DMS 273 (cell line): ENCODE data around the gene ADGRA1.
"Not testable (repeated sequence)": the region's sequence is repeated elsewhere in the genome, so short reads cannot be mapped to it uniquely, and the experiment has no call there.

Experiments used
- DNase-seq: peaks from one replicate; lab custom pipeline; 2025; ENCODE audit not compliant: unreplicated experiment; lab: John Stamatoyannopoulos, UW

The ADGRA1 gene

GRCh38 chr10:133141144-133141957 lies 53.6 kb downstream of the ADGRA1 start:
- DNase-seq: no peak

- no peak for DNase-seq
These were observed 54.2 kb downstream of the ADGRA1 start for GRCh38 chr10:133141958-133142340.

- no peak for DNase-seq
These were observed 54.9 kb downstream of the ADGRA1 start for GRCh38 chr10:133142523-133143199.

GRCh38 chr10:133143200-133143533 lies 55.4 kb downstream of the ADGRA1 start:
- no peak for DNase-seq

GRCh38 chr10:133143546-133143945 lies 55.8 kb downstream of the ADGRA1 start:
- DNase-seq: no peak

- DNase-seq: no peak
These were observed 57.0 kb downstream of the ADGRA1 start for GRCh38 chr10:133144771-133145170.

GRCh38 chr10:133150226-133150625 lies 62.5 kb downstream of the ADGRA1 start:
- DNase-seq: no peak

- no peak for DNase-seq
These were observed 62.9 kb downstream of the ADGRA1 start for GRCh38 chr10:133150656-133151055.

- DNase-seq: not testable (repeated sequence)
These were observed 63.3 kb downstream of the ADGRA1 start for GRCh38 chr10:133151071-133151470.

GRCh38 chr10:133151543-133151972 lies 63.8 kb downstream of the ADGRA1 start:
- DNase-seq: no peak

- no peak for DNase-seq
These were observed 66.7 kb downstream of the ADGRA1 start for GRCh38 chr10:133154411-133154810.

GRCh38 chr10:133154996-133155778 lies 67.5 kb downstream of the ADGRA1 start:
- DNase-seq: no peak

GRCh38 chr10:133156674-133157579 lies 69.2 kb downstream of the ADGRA1 start:
- DNase-seq: no peak

GRCh38 chr10:133157662-133158436 lies 70.1 kb downstream of the ADGRA1 start:
- DNase-seq: no peak

GRCh38 chr10:133158437-133158755 lies 70.7 kb downstream of the ADGRA1 start:
- DNase-seq: no peak

- DNase-seq: peak; percentile 39
These were observed 71.3 kb downstream of the ADGRA1 start for GRCh38 chr10:133158756-133159610.

- DNase-seq: no peak
These were observed 71.9 kb downstream of the ADGRA1 start for GRCh38 chr10:133159611-133159949.

- DNase-seq: peak; percentile 37
These were observed 72.5 kb downstream of the ADGRA1 start, which contains the start of gene KNDC1 for GRCh38 chr10:133159950-133160825. Gene KNDC1, plus strand, starts transcription at chr10:133160219. Its CDS starts 249 bp downstream, at chr10:133160468.
